Measurements from ENCODE around the gene MUC5B.

MUC5B gene

GRCh38 chr11:1280116-1281035, 57.5 kb downstream of the MUC5B start:
- DNase-seq (ENCODE audit: low read depth in 2 of 2, low spot score in 1 of 2): no peak

GRCh38 chr11:1281326-1281973, 58.6 kb downstream of the MUC5B start:
- DNase-seq (ENCODE audit: low read depth in 2 of 2, low spot score in 1 of 2): no peak

GRCh38 chr11:1281974-1282365, 59.1 kb downstream of the MUC5B start:
- no peak for DNase-seq (ENCODE audit: low read depth in 2 of 2, low spot score in 1 of 2)

DNA sequence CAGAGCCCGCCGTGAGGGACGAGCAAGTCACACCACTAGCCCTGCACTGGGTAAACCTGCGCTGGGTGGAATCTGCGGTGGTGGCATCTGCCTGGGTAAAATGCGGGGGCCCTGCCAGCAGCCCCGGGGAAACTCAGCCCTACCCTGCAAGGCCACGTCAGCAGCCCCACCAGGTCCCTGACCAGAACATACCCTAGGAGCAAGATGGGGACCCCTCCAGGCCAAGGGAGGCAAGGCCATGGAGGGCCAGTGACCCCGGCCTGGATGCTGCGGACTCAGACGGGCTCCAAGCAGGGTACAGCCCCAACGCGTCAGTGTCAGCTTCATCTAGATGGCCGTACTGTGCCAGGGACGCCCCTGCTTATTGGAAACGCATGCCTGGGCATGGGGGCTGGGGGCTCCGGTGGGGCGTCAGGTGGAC, 60.2 kb downstream of the MUC5B start:
- DNase-seq (ENCODE audit: low read depth in 2 of 2, low spot score in 1 of 2): no peak

DNA sequence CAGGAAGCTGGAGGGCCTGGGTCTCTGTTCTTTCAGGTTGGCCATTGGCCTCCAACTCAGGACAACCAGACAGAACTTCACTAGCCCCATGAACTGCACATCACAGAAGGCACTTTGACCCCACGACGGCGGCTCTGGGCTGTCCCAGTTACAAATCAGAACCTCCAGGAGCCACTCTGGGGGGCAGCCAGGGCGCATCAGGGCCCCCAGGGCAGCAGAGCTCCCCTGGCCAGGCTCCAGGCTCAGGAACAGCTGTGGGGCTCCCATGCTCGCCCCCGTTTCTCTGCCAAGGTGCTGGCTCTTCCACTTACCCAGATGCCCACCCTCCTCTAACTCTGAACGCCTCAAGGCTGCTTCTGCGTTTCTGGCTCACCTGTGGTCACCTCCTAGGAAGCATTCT, 61.0 kb downstream of the MUC5B start:
- DNase-seq (ENCODE audit: low read depth in 2 of 2, low spot score in 1 of 2): no peak

DNA sequence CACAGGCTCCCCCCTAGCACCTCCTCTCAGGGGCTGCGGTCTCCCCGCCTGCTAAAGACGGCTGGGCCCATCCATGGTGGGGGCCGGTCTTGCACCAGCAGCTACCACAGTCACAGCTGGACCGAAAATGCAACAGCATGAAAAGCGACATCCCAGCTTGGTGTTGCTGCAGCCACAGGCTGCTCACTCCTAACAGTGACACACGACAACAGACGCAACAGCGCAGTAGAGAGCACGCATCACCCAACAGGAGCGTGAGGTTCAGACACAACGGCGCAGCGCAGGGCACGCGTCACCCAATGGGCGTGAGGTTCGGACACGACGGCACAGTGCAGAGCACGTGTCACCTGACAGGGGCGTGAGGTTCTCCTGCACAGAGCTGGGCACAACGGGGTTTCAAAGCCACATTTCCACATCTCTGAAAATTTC, 62.5 kb downstream of the MUC5B start:
- no peak for DNase-seq (ENCODE audit: low read depth in 2 of 2, low spot score in 1 of 2)

DNA sequence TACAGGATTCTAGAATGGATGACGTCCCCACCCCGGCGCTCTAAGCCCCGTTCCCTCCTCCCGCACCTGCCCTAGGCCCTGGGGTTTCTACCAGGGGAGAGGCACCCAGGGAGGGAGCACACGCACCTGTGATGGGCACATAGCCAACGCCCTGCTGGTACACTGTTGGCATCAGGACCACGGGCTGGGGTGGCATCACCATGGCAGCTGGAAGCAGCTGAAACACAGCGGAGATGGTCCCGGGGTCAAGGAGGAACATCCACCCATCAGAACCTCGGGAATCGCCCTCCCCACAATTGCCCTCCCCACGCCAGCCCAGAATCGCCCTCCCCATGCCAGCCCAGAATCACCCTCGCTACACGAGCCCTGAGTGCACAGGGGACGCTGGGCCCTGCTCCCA, 63.0 kb downstream of the MUC5B start:
- DNase-seq (ENCODE audit: low read depth in 2 of 2, low spot score in 1 of 2): no peak

DNA sequence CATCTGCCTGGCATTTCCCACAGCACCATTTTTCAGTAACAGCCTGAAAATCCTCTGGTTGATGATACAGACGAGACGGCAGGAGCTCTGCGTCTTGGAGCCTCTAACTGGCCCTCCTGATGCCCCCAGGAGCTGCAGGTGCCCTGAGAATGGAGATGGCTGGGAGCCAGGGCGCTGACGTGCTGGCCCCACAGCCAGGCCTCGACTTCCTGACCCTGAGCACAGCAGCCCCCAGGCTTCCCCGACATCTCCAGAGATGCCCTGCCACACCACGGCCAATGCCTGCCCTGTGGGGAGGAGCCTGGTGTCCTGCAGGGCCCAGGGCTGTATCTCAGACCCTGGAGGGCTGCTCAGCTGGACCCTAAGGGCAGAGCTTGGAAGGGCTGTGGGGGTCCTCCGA, 65.1 kb downstream of the MUC5B start:
- no peak for DNase-seq (ENCODE audit: low read depth in 2 of 2, low spot score in 1 of 2)

GRCh38 chr11:1288426-1289151, 65.7 kb downstream of the MUC5B start:
- no peak for DNase-seq (ENCODE audit: low read depth in 2 of 2, low spot score in 1 of 2)

- DNase-seq (ENCODE audit: low read depth in 2 of 2, low spot score in 1 of 2): no peak
These were observed 66.5 kb downstream of the MUC5B start for GRCh38 chr11:1289211-1289935.

DNA sequence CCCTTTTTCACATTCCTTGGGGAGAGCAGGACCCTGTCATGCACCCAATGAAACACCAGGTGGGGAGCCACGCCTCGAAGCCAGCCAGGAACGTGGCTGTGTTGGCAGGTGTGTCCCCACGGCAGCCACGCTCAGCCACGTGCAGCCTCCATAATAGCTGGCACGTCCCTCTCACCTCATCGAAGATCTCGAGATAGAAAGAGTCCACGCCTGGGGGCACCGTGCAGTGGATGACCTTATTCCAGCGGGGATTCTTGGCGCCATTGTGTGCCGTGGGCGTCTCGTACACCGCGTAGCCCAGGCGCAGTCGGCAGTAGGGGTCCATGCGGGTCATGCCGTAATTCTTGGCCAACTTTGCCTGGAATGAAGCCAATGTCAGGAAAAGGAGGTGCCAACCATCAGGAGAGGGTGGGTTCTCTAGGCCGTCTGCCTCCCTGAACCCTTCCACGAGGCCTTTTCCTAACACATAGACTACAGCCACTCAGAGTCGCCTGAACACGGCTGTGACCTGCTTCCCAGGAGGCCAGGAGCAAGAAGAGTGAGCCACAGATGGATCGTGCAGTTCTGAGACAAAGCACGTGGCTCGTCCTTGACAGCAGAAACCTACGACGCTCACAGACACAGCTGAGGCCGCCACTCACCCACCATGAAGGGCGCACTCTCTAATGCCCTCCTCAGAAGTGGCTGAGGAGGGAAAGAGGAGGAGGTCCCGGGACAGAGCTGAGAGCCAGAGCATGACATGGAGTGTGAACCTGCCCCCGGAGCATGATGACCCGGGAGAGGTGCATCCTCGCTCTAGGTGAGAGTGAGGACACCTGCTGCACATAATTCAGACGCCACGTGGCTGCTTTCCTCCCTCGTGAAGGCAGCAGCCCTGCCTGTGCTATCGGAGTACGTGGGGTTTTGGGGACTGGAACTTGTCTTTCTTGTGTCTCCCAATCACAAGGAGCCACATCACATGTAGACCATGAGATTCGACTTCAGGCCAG, 67.5 kb downstream of the MUC5B start:
- no peak for DNase-seq (ENCODE audit: low read depth in 2 of 2, low spot score in 1 of 2)

GRCh38 chr11:1291295-1292017, 68.6 kb downstream of the MUC5B start:
- DNase-seq (ENCODE audit: low read depth in 2 of 2, low spot score in 1 of 2): no peak

DNA sequence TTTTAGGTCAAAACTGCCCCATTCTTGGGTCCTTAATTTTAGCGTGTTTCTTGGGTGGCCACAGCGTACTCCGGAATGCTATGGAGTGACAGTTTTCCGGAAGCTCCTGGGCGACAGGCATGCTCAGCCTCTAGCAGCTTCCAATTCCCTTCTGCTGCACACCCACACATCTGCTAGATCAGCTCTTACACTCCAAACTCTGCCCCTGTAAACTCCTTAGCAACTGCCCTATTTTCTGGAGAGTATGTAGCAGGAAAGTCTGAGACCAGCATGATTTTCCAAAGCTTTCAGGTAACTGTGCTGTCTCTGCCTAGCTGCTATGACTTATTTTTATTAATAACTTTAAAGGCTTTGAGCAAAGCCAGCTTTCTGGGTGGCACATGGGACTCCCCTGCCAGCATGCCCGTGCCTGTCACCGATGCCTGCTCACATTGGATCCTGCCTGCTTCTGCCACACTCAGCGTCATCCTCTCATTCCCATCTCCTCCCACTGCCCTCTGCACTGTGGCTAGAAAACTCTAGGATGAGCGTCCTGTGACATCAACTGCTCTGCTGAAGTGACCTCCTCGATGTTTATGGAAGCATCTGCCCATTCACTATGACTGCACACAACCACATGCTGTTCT, 69.3 kb downstream of the MUC5B start:
- no peak for DNase-seq (ENCODE audit: low read depth in 2 of 2, low spot score in 1 of 2)

GRCh38 chr11:1292644-1293618, 70.1 kb downstream of the MUC5B start:
- no peak for DNase-seq (ENCODE audit: low read depth in 2 of 2, low spot score in 1 of 2)

DNA sequence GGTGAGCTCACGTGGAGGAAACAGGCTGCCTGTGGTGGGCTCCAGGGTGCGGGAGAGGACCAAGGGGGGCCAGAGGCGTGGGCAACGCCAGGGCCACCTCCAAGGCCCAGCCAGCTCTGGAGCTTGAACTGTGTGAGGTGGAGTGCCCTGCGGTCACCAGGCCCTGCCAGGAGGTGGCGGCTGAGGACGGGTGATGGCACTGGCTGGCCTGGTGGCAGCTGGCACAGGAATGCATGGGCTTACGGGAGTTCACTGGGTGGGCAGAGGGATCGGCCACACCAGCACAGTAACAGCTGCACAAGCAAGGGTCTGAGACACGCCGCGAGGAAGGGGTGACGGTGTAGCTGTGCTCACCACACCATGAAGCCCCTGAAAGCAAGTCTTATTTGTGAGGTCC, 70.8 kb downstream of the MUC5B start:
- DNase-seq (ENCODE audit: low read depth in 2 of 2, low spot score in 1 of 2): no peak

GRCh38 chr11:1295086-1295485, 72.2 kb downstream of the MUC5B start:
- no peak for DNase-seq (ENCODE audit: low read depth in 2 of 2, low spot score in 1 of 2)

DNA sequence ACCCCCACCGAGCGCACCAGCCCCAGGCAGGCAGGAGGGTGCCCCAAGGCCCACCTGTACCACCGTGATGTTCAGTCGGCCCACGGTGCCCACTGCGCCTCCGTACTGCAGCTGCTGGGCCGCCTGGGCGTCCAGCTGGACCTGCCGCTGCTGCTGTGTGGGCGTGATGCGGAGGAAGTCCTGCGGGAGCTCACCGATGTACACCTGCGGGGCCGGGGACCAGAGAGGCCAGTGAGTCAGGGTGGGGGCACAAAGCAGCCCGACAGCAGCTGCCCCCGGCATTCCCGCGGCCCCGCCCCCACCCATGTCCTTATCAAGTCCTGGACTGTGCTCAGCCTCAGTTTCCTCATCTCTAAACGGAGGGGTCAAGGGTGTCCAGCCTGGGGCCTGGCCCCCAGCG, 72.7 kb downstream of the MUC5B start:
- no peak for DNase-seq (ENCODE audit: low read depth in 2 of 2, low spot score in 1 of 2)

DNA sequence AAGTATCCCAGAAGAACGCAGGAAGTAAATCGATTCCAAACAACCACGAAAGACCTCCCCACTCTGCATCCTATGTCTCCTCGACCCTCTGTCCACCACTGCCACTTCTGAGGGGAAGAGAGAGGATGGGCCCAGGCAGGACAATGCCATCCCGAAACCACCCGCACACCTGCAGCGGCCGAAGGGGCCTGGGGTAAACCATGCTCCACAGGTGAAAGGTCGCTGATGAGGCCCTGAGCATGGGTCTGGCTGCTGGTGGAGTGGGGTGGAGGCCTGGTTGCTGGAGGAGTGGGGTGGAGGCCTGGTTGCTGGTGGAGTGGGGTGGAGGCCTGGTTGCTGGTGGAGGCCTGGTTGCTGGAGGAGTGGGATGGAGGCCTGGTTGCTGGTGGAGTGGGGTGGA, 73.4 kb downstream of the MUC5B start:
- no peak for DNase-seq (ENCODE audit: low read depth in 2 of 2, low spot score in 1 of 2)
